Activated B cell treated with CpG ODN at 0.5 μM for 24 hours (primary cell): ENCODE results near the gene TXNL1. TPM values are rescaled to one million over a fixed set of nuclear protein-coding genes. Genes with fewer than 3 reads are reported as not detected.

Source experiments
- ATAC-seq: fragments of 200-7000 bp; cut with Tn5 transposase; one replicate; pipeline ENCODE4 v1.10.0; 2021; ENCODE audit warnings: low read depth, mild to moderate bottlenecking, moderate library complexity
- CTCF ChIA-PET: fragments of 350-600 bp; sonication (Branson Sonifier 250); formaldehyde crosslinking; loops from one replicate; lab custom pipeline; 2021; ENCODE audit warnings: antibody characterized with exemption; lab: Charles Lee
- POLR2A ChIA-PET: fragments of 350-600 bp; sonication (Branson Sonifier 250); formaldehyde crosslinking; loops from one replicate; lab custom pipeline; 2021; ENCODE audit warnings: antibody characterized with exemption; lab: Charles Lee
- DNase-seq: peaks from one replicate; pipeline ENCODE4 v3.0.0; 2022
- H3K27ac Mint-ChIP-seq: one replicate; pipeline ENCODE4 v1.8.0; 2020; ENCODE audit warnings: mixed read lengths
- H3K27me3 Mint-ChIP-seq: one replicate; pipeline ENCODE4 v1.8.0; 2021; ENCODE audit warnings: mixed read lengths
- H3K36me3 Mint-ChIP-seq: one replicate; pipeline ENCODE4 v1.8.0; 2021; ENCODE audit warnings: low read depth, mixed read lengths
- H3K4me1 Mint-ChIP-seq: one replicate; pipeline ENCODE4 v1.8.0; 2021; ENCODE audit warnings: mixed read lengths
- H3K4me3 Mint-ChIP-seq: one replicate; pipeline ENCODE4 v1.8.0; 2020; ENCODE audit warnings: mild to moderate bottlenecking, mixed read lengths
- H3K9me3 Mint-ChIP-seq: one replicate; pipeline ENCODE4 v1.8.0; 2020; ENCODE audit warnings: mixed read lengths
- CTCF ChIP-seq: fragments of 200-600 bp; IDR thresholded peaks from one replicate; pipeline ENCODE4 v1.8.0; 2022; ENCODE audit warnings: antibody characterized with exemption, mild to moderate bottlenecking
- intact Hi-C: fragments of 100-400 bp; cut with micrococcal nuclease; formaldehyde crosslinking; loops from one replicate; pipeline ENCODE4 v1.15.1; 2024
- total RNA-seq: library from RNA; stranded (reverse); gene quantifications from 2 replicates; pipeline ENCODE4 v1.2.3, GENCODE V29; 2022

TXNL1 gene
- total RNA-seq, 1 donor from 2014 or later = 53.4 TPM

- CTCF ChIA-PET = interaction anchor here (1.0 kb wide), 1 partner anchor 1364 kb away, joined by 3 read pairs; no protein-coding TSS in a partner anchor
- intact Hi-C loops = no loop called here
- ATAC-seq = no peak
- Mint-ChIP-seq H3K4me1 (no peaks in the 10 kb centered on the region), H3K27ac (no peak overlapping the region), H3K36me3 (peaks cover 16% of the 10 kb centered on the region), H3K27me3 (no peaks in the 10 kb centered on the region), H3K9me3 (peaks cover 2% of the 10 kb centered on the region), H3K4me3 (no peak overlapping the region)
- no peak for DNase-seq
- POLR2A ChIA-PET = interaction anchor here (0.8 kb wide), 1 partner anchor 40 kb away, joined by 3 read pairs; no protein-coding TSS in a partner anchor
- TF ChIP-seq CTCF = no peak
Observed at GRCh38 chr18:56598422-56598821, 40.0 kb downstream of the TXNL1 start.

GRCh38 chr18:56593906-56594305 lies 44.5 kb downstream of the TXNL1 start:
- ATAC-seq (no peak), DNase-seq (no peak)
- no peaks in the 10 kb centered on the region for H3K36me3 Mint-ChIP-seq
- intact Hi-C loops = no loop called here
- no peaks in the 10 kb centered on the region for H3K27me3 Mint-ChIP-seq
- POLR2A ChIA-PET = no interaction called here
- no peak overlapping the region for H3K4me3 Mint-ChIP-seq
- CTCF ChIA-PET = no interaction called here
- H3K4me1 Mint-ChIP-seq = no peaks in the 10 kb centered on the region
- H3K9me3 Mint-ChIP-seq = peaks cover 5% of the 10 kb centered on the region
- TF ChIP-seq CTCF = no peak
- H3K27ac Mint-ChIP-seq = no peak overlapping the region

GRCh38 chr18:56580026-56580425 lies 58.4 kb downstream of the TXNL1 start:
- Mint-ChIP-seq H3K4me1 (no peaks in the 10 kb centered on the region), H3K36me3 (no peaks in the 10 kb centered on the region), H3K27me3 (peaks cover 5% of the 10 kb centered on the region), H3K9me3 (no peaks in the 10 kb centered on the region), H3K4me3 (no peak overlapping the region), H3K27ac (no peak overlapping the region)
- DNase-seq (no peak), ATAC-seq (no peak)
- ChIA-PET CTCF (interaction anchor here (1.1 kb wide), 1 partner anchor 1346 kb away, joined by 4 read pairs; no protein-coding TSS in a partner anchor), POLR2A (no interaction called here)
- intact Hi-C loops = no loop called here
- no peak for TF ChIP-seq CTCF

- Mint-ChIP-seq H3K36me3 (no peaks in the 10 kb centered on the region), H3K4me1 (no peaks in the 10 kb centered on the region), H3K27ac (no peak overlapping the region), H3K4me3 (no peak overlapping the region), H3K9me3 (no peaks in the 10 kb centered on the region), H3K27me3 (peaks cover 5% of the 10 kb centered on the region)
- intact Hi-C loops = loop anchor here (5.0 kb wide), 1 partner anchor 1002 kb away; no protein-coding TSS in a partner anchor
- POLR2A ChIA-PET = no interaction called here
- no peak for DNase-seq
- TF ChIP-seq CTCF = no peak
- CTCF ChIA-PET = no interaction called here
- no peak for ATAC-seq
Observed at GRCh38 chr18:56579451-56579850, 58.9 kb downstream of the TXNL1 start.

- Mint-ChIP-seq H3K4me1 (no peaks in the 10 kb centered on the region), H3K9me3 (no peaks in the 10 kb centered on the region), H3K27me3 (peaks cover 5% of the 10 kb centered on the region), H3K36me3 (no peaks in the 10 kb centered on the region), H3K27ac (no peak overlapping the region), H3K4me3 (no peak overlapping the region)
- ATAC-seq = no peak
- no peak for TF ChIP-seq CTCF
- no peak for DNase-seq
- intact Hi-C loops = loop anchor here (1.0 to 5.0 kb wide), 7 partner anchors 798 to 1896 kb away; no protein-coding TSS in a partner anchor
- POLR2A ChIA-PET = interaction anchor here (0.7 kb wide), 1 partner anchor 12 kb away, joined by 4 read pairs; no protein-coding TSS in a partner anchor
- CTCF ChIA-PET = interaction anchor here (1.0 to 5.0 kb wide), 9 partner anchors 9 to 1594 kb away, joined by 3 to 35 read pairs (median 4); no protein-coding TSS in a partner anchor
Observed at GRCh38 chr18:56576826-56577573, 61.4 kb downstream of the TXNL1 start.
